ENCODE measurements around the gene LCE1E.

LCE1E gene

GRCh38 chr1:152786077-152786476 lies at the start of gene LCE1E:
TSS of gene LCE1E (plus strand) at chr1:152786257. CDS start at chr1:152787300, 1,043 bp downstream.
- DNase-seq: no peak

GRCh38 chr1:152737997-152738396 lies 48.1 kb upstream of the LCE1E start:
- no peak for DNase-seq

- DNase-seq: peak; percentile 4
Measured at GRCh38 chr1:152739841-152740240, 46.2 kb upstream of the LCE1E start.

GRCh38 chr1:152741656-152742055 lies 44.4 kb upstream of the LCE1E start:
- DNase-seq: no peak

- peak; percentile 32 for DNase-seq
Measured at GRCh38 chr1:152743371-152744145, 42.5 kb upstream of the LCE1E start.

GRCh38 chr1:152745289-152745704 lies 40.8 kb upstream of the LCE1E start:
- peak; percentile 9 for DNase-seq

GRCh38 chr1:152745765-152746444 lies 40.2 kb upstream of the LCE1E start:
- DNase-seq: no peak

GRCh38 chr1:152747831-152748230 lies 38.2 kb upstream of the LCE1E start:
- peak; percentile 15 for DNase-seq

GRCh38 chr1:152752225-152752624 lies 33.8 kb upstream of the LCE1E start:
- peak; percentile 58 for DNase-seq

GRCh38 chr1:152753586-152753985 lies 32.5 kb upstream of the LCE1E start:
- no peak for DNase-seq

- no peak for DNase-seq
Measured at GRCh38 chr1:152756872-152757271, 29.2 kb upstream of the LCE1E start.

GRCh38 chr1:152757747-152758146 lies 28.3 kb upstream of the LCE1E start, which contains the start of gene KPRP:
TSS of gene KPRP (plus strand) at chr1:152758025. CDS start at chr1:152759589, 1,564 bp downstream.
- DNase-seq: no peak

- no peak for DNase-seq
Measured at GRCh38 chr1:152758636-152759035, 27.4 kb upstream of the LCE1E start.

- no peak for DNase-seq
Measured at GRCh38 chr1:152759453-152760173, 26.4 kb upstream of the LCE1E start.

GRCh38 chr1:152760551-152761190 lies 25.4 kb upstream of the LCE1E start:
- DNase-seq: no peak

- no peak for DNase-seq
Measured at GRCh38 chr1:152761609-152762213, 24.3 kb upstream of the LCE1E start.

- no peak for DNase-seq
Measured at GRCh38 chr1:152768847-152769533, 17.1 kb upstream of the LCE1E start.

GRCh38 chr1:152770411-152770810 lies 15.6 kb upstream of the LCE1E start:
- no peak for DNase-seq

- no peak for DNase-seq
Measured at GRCh38 chr1:152774875-152775274, 11.2 kb upstream of the LCE1E start, which contains the start of gene LCE1F. TSS of gene LCE1F (plus strand) at chr1:152775140. CDS start at chr1:152776372, 1,232 bp downstream.

- no peak for DNase-seq
Measured at GRCh38 chr1:152776361-152776760, 9.7 kb upstream of the LCE1E start.

GRCh38 chr1:152777510-152778137 lies 8.4 kb upstream of the LCE1E start:
- DNase-seq: no peak
